Retinal pigment epithelial cell (primary cell): ENCODE data around the gene AGBL4.

Experiments
- DNase-seq: peaks from one replicate; pipeline ENCODE4 v3.0.0-alpha.2; 2010; ENCODE audit warnings: low read depth
- H3K4me3 ChIP-seq: 2 replicates; pipeline ENCODE4 v1.5.1; 2011; ENCODE audit warnings: mild to moderate bottlenecking, low read length, control low read depth, moderate library complexity
- TF ChIP-seq, protein P1 (sequence below): conservative IDR thresholded peaks from 2 replicates; pipeline ENCODE4 v1.5.1; 2011; ENCODE audit warnings: low read depth, low read length, control low read depth, inconsistent platforms

The AGBL4 gene

GRCh38 chr1:48644905-48645605 is 1378.7 kb downstream of the AGBL4 start:
- no peak for DNase-seq
- H3K4me3 ChIP-seq: no peak overlapping the region
- TF ChIP-seq, protein P1, sequence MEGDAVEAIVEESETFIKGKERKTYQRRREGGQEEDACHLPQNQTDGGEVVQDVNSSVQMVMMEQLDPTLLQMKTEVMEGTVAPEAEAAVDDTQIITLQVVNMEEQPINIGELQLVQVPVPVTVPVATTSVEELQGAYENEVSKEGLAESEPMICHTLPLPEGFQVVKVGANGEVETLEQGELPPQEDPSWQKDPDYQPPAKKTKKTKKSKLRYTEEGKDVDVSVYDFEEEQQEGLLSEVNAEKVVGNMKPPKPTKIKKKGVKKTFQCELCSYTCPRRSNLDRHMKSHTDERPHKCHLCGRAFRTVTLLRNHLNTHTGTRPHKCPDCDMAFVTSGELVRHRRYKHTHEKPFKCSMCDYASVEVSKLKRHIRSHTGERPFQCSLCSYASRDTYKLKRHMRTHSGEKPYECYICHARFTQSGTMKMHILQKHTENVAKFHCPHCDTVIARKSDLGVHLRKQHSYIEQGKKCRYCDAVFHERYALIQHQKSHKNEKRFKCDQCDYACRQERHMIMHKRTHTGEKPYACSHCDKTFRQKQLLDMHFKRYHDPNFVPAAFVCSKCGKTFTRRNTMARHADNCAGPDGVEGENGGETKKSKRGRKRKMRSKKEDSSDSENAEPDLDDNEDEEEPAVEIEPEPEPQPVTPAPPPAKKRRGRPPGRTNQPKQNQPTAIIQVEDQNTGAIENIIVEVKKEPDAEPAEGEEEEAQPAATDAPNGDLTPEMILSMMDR: no peak

- no peak for DNase-seq
- TF ChIP-seq, protein P1: no peak
- H3K4me3 ChIP-seq: no peak overlapping the region
Observed at GRCh38 chr1:48644190-48644900, 1379.4 kb downstream of the AGBL4 start.

DNA sequence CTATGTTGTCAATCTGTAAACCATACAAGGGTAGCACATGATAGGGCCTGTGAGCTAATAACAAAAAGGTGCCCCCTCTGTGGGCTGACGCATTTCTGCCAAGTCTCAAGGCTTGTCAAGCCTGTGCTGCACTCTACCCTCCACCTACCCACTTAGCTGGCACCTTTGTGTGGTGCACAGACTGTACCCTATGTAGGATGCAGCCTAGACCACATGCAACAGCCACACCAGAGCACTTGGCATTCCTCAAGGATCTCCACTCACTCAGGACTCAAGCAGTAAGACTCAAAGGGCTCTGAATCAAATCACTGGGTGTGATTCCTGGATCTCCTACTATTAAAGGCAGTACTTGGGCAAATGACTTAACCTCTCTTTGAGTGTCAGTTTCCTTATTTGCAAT is 1380.6 kb downstream of the AGBL4 start:
- TF ChIP-seq, protein P1: no peak
- no peak overlapping the region for H3K4me3 ChIP-seq
- no peak for DNase-seq

- TF ChIP-seq, protein P1: no peak
Observed at GRCh38 chr1:48640836-48641492, 1382.8 kb downstream of the AGBL4 start.

GRCh38 chr1:48629867-48630266 is 1393.9 kb downstream of the AGBL4 start:
- TF ChIP-seq, protein P1: no peak
- DNase-seq: no peak
- H3K4me3 ChIP-seq: no peak overlapping the region

More at GRCh38 chr1:48640836-48641492, 1382.8 kb downstream of the AGBL4 start:
- DNase-seq: no peak
- H3K4me3 ChIP-seq: no peak overlapping the region

DNA sequence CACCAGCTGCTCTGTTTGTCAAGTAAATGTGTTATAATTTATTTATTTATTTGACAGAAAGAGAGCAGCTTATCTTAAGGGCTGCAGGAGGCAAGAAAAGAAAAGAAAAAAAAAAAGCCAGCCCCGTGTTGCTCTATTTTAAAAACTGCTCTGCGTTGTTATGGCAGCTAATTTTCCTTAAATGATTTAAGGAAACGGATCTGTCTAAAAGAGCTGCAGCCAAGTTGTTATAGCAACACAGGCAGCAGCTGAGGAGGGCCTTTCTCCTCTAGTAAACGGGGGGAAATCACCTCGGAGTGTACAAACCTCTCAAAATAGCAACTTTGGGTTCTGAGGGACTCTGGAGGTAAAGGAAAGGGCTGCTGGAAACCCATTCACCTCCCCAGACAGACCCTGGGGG is 1396.3 kb downstream of the AGBL4 start:
- no peak overlapping the region for H3K4me3 ChIP-seq
- TF ChIP-seq, protein P1: no peak
- no peak for DNase-seq

- TF ChIP-seq, protein P1: no peak
- H3K4me3 ChIP-seq: peak overlapping the region; percentile 50
Observed at GRCh38 chr1:48619539-48619938, 1404.2 kb downstream of the AGBL4 start.

More at GRCh38 chr1:48619539-48619938, 1404.2 kb downstream of the AGBL4 start:
- DNase-seq: peak; percentile 73
